SK-N-MC (cell line): ENCODE measurements around the gene MX1.

ENCODE experiments used
- DNase-seq: peaks from one replicate; pipeline ENCODE4 v3.0.0-alpha.2; 2011; ENCODE audit warnings: low read depth, low spot score
- H3K27ac ChIP-seq: fragments of 200-600 bp; sonication (generic); 2 replicates; pipeline ENCODE4 v1.5.1; 2016; ENCODE audit warnings: mixed run types
- H3K36me3 ChIP-seq: fragments of 200-600 bp; sonication (generic); 2 replicates; pipeline ENCODE4 v1.6.1; 2017; ENCODE audit warnings: antibody characterized with exemption, low read length, mixed read lengths; ENCODE audit not compliant: insufficient read depth
- H3K4me3 ChIP-seq: fragments of 200-600 bp; sonication (generic); 2 replicates; pipeline ENCODE4 v1.5.1; 2016
- H3K9ac ChIP-seq: fragments of 200-600 bp; sonication (generic); 2 replicates; pipeline ENCODE4 v1.8.0; 2017; ENCODE audit warnings: mixed run types, mixed read lengths; ENCODE audit not compliant: insufficient read length
- H3K9me3 ChIP-seq: fragments of 200-600 bp; sonication (generic); 2 replicates; pipeline ENCODE4 v1.6.1; 2017; ENCODE audit warnings: low read depth, mild to moderate bottlenecking, antibody characterized with exemption, low read length, moderate library complexity, mixed read lengths
- EZH2 ChIP-seq: fragments of 200-600 bp; sonication (generic); IDR thresholded peaks from one replicate; pipeline ENCODE4 v1.6.1; 2017; ENCODE audit warnings: antibody characterized with exemption
- FOXP2 ChIP-seq: optimal IDR thresholded peaks from 2 replicates; pipeline ENCODE3; 2011; ENCODE audit warnings: mild to moderate bottlenecking, moderate library complexity; ENCODE audit not compliant: insufficient read depth; ENCODE audit errors: extremely low read length, control extremely low read depth
- POLR2AphosphoS5 ChIP-seq: IDR thresholded peaks from 2 replicates; pipeline ENCODE4 v1.6.1; 2012; ENCODE audit warnings: mild to moderate bottlenecking, low read depth, low read length, borderline replicate concordance

MX1 gene

DNA sequence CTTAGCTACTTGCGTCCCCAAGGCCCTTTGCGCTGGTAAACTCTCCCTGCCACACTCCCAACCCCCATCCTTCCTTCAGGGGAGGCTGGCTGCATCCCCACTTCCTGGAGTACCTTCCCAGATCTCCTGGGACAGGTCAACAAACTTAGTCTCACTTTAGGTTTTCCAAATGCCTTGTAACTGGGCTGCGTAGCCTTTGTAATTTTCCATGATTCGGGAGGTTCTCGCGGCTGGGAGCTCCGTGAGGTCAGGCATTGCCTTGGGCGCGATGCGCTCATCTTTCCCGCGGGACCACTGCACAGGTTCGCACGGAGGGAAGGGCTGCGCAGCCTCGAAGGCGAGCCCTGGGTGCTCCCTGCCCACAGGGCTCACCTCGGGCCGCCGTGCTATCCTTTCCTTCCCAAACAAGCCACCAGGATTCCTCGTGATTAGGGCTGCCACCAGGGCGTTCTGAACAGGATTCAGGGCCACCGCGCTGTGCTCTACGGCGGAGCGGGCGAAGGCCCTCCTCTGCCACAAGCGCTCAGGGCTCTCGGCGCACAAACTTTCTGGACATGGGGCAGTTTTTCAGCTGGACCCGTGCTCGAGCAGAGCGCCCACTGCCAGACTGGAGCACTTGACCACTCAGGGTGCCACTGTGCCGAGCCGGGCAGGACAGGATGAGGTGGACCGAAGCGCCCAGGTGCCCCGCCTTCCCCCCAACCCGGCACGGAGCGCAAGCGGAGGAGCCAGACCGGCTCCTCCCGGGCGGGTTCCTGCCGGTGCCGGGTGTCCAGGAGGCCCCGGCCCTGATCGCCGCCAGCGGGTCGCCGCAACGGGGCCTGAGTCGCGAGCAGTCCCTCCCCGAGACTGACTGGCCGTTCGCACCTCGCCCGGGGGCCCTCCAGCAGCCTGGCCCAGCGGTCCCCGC, 80.8 kb downstream of the MX1 start:
- H3K36me3 ChIP-seq: no peaks in the 10 kb centered on the region
- H3K4me3 ChIP-seq: no peak overlapping the region
- H3K9me3 ChIP-seq: no peaks in the 10 kb centered on the region
- H3K27ac ChIP-seq: no peak overlapping the region
- TF ChIP-seq FOXP2 (no peak), POLR2AphosphoS5 (no peak), EZH2 (no peak)
- no peak overlapping the region for H3K9ac ChIP-seq
- no peak for DNase-seq

GRCh38 chr21:41507521-41508414, 81.7 kb downstream of the MX1 start, which contains the start of gene TMPRSS2:
TMPRSS2 (minus strand) TSS chr21:41508158; CDS start chr21:41498133, 10,025 bp downstream.
- Histone ChIP-seq H3K9ac (no peak within 1 kb of the TSS), H3K36me3 (no peaks in the 10 kb centered on the region), H3K9me3 (no peaks in the 10 kb centered on the region), H3K27ac (no peak within 1 kb of the TSS), H3K4me3 (0 out of 2 replicates have a peak within 1 kb of the TSS, but pooled peaks have one; percentile 25)
- TF ChIP-seq FOXP2 (no peak), EZH2 (no peak), POLR2AphosphoS5 (no peak)
- DNase-seq: no peak

GRCh38 chr21:41508415-41509144, 82.5 kb downstream of the MX1 start:
- H3K9ac ChIP-seq: no peak overlapping the region
- TF ChIP-seq POLR2AphosphoS5 (no peak), EZH2 (no peak), FOXP2 (no peak)
- no peak overlapping the region for H3K27ac ChIP-seq
- H3K4me3 ChIP-seq: no peak overlapping the region
- no peak for DNase-seq
- H3K36me3 ChIP-seq: no peaks in the 10 kb centered on the region
- H3K9me3 ChIP-seq: no peaks in the 10 kb centered on the region
